Measurements from ENCODE around the gene MUTYH. TPM values are rescaled to one million over a fixed set of nuclear protein-coding genes. Genes with fewer than 3 reads are reported as not detected.

MUTYH gene
- total RNA-seq, 4 donors from 2014 or later = 12.6 to 49.2 (median 26.3) TPM

DNA sequence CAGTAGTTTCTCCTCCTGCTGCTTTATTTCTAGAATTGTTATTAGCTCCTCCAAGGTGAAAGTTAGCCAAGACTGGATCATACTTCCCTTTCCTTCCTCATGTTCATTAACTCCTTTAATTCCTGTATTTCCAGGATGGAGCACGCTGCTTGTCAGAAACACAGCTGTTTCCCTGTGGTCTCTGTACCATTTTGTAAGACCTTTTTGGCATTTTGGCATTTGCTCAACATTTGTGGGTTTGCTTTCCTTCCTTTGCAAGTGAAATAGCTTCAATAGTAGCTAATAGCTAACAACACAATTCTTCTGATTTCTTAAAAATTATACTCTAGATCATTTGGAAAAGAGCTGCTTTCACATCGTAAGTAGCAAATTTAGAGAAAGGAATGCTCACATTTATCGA, 57.9 kb downstream of the MUTYH start:
- TF ChIP-seq, protein P1, sequence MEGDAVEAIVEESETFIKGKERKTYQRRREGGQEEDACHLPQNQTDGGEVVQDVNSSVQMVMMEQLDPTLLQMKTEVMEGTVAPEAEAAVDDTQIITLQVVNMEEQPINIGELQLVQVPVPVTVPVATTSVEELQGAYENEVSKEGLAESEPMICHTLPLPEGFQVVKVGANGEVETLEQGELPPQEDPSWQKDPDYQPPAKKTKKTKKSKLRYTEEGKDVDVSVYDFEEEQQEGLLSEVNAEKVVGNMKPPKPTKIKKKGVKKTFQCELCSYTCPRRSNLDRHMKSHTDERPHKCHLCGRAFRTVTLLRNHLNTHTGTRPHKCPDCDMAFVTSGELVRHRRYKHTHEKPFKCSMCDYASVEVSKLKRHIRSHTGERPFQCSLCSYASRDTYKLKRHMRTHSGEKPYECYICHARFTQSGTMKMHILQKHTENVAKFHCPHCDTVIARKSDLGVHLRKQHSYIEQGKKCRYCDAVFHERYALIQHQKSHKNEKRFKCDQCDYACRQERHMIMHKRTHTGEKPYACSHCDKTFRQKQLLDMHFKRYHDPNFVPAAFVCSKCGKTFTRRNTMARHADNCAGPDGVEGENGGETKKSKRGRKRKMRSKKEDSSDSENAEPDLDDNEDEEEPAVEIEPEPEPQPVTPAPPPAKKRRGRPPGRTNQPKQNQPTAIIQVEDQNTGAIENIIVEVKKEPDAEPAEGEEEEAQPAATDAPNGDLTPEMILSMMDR (IDR thresholded peaks at IDR 0.05) = no peak
- no peak for TF ChIP-seq POLR2A (IDR thresholded peaks at IDR 0.05)

More for the DNA sequence above, 57.9 kb downstream of the MUTYH start:
- H3K27ac ChIP-seq = no peak overlapping the region
- no peak for DNase-seq
- H3K36me3 ChIP-seq = no peaks in the 10 kb centered on the region
- H3K4me1 ChIP-seq = no peaks in the 10 kb centered on the region
- H3K9me3 ChIP-seq = peaks cover 0 to 3% of the 10 kb centered on the region in 2 donors
- no peaks in the 10 kb centered on the region for H3K27me3 ChIP-seq
- intact Hi-C loops (cut with DNase I; ENCODE audit: low total_unique reads) = no loop called here
- no peak overlapping the region for H3K4me3 ChIP-seq

Other genes starting within 250 kb of the MUTYH start
- gene ZSWIM5, start 133.8 kb downstream of the MUTYH start, total RNA-seq = 1 to 10 TPM; 1.5 to 6.6 (median 3.6) TPM
- gene HPDL, start 13.5 kb downstream of the MUTYH start, total RNA-seq = 1 to 10 TPM in 1 of 4 donors, under 1 TPM in 1, not detected in 2; 0.46 to 1.4 TPM
- gene TOE1, start 270 bp downstream of the MUTYH start, total RNA-seq = 10 to 100 TPM; 10.3 to 21.8 (median 14.4) TPM
- gene TESK2, start 150.7 kb upstream of the MUTYH start, total RNA-seq = 1 to 10 TPM in 3 of 4 donors, under 1 TPM in 1; 0.29 to 7.5 (median 2.1) TPM
- gene CCDC163, start 159.6 kb upstream of the MUTYH start, total RNA-seq = 1 to 10 TPM in 2 of 4 donors, under 1 TPM in 1, not detected in 1; 0.35 to 7.2 (median 3.8) TPM
- gene MMACHC, start 159.9 kb upstream of the MUTYH start, total RNA-seq = 1 to 10 TPM in 2 of 4 donors, under 1 TPM in 1, not detected in 1; 0.26 to 4.5 (median 3.4) TPM
- gene PRDX1, start 181.4 kb upstream of the MUTYH start, total RNA-seq = 100 to 1,000 TPM; 189 to 253 (median 202) TPM
- 100 to 1,000 TPM in 2 of 4 donors, 10 to 100 TPM in 2; 75.3 to 162 (median 106) TPM for gene AKR1A1, start 210.4 kb upstream of the MUTYH start, total RNA-seq
- 100 to 1,000 TPM in 2 of 4 donors, 10 to 100 TPM in 2; 40.2 to 125 (median 81.0) TPM for gene NASP, start 243.6 kb upstream of the MUTYH start, total RNA-seq

Measured in uterus (tissue), 4 donors.